Measurements from ENCODE around the gene HECW1. TPM values are rescaled to one million over a fixed set of nuclear protein-coding genes. Genes with fewer than 3 reads are reported as not detected.

The HECW1 gene
- total and polyA plus RNA-seq, 10 of the 15 experiments (the other 5 are each of a cell fraction or from before 2014, with no cell fraction given) = under 0.01 to 0.31 (median 0.04) TPM; not detected in 3

DNA sequence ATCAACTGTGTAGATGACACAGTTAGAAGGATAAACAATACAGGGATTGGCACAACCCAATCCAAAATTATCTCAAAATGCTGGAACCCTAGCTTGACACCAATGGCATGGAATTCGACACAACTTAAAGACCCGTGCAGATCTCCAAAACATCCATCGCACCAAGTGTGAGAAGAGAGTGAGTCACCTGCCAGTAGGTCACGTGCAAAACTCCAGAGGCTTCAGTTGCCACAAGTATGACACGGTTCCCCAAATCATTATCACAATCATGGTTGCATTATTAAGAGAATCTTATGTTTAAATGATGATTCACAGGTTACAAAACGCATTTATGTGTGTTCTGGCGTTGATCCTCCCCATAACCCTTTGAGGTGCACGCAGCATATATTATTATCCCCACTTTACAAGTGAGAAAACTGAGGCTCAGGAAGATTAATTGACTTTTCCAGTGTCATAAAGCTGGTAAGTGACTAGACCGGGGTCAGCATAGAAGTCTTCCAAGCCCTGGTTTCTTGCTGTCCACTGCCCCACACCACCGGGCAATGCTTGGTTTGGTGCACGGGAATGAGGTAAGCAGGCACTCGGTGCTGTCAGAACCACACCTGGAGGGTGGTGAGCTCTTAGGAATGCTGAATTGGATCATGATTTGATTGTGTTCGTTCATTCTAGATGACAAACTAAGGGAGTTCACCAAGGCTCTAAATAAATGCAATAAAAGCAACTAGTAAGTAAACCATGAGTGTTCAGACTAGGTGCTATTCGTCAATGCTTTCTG, 446.9 kb downstream of the HECW1 start:
- intact Hi-C loops (cut with micrococcal nuclease; ENCODE audit: unreplicated experiment) (no loop called here), in situ Hi-C loops (cut with MboI) (no loop called here)
- Histone ChIP-seq H3K9ac (ENCODE audit: control insufficient read depth, insufficient read depth, low read length) (no peak overlapping the region), H3K4me2 (ENCODE audit: control insufficient read depth, insufficient read depth) (no peak overlapping the region), H3K27me3 (replicated peaks in 1 of 2; ENCODE audit: control insufficient read depth in 2 of 2, insufficient read depth in 2 of 2, low read length in 1 of 2) (no peaks in the 10 kb centered on the region; a peak in 1 of 4 replicates), H2AFZ (ENCODE audit: control insufficient read depth, low read depth, low read length) (no peak overlapping the region), H3K36me3 (ENCODE audit: control insufficient read depth in 2 of 2, insufficient read depth in 2 of 2, low read length in 1 of 2) (no peaks in the 10 kb centered on the region), H3K4me1 (ENCODE audit: control insufficient read depth, insufficient read depth, low read length) (no peaks in the 10 kb centered on the region), H3K4me3 (no peak overlapping the region), H3K79me2 (ENCODE audit: control insufficient read depth, insufficient read depth, low read length) (no peaks in the 10 kb centered on the region), H4K20me1 (ENCODE audit: control insufficient read depth, insufficient read depth) (no peaks in the 10 kb centered on the region; the same call in 1 of the 2 replicates), H3K27ac (ENCODE audit: control insufficient read depth, insufficient read depth) (no peak overlapping the region), H3K9me3 (replicated peaks; ENCODE audit: control insufficient read depth, insufficient read depth, low read length) (no peaks in the 10 kb centered on the region)
- ChIA-PET RAD21 (ENCODE audit: unreplicated experiment) (no interaction called here), SMC1A (ENCODE audit: uncharacterized antibody, unreplicated experiment) (interaction anchor here (0.9 to 1.6 kb wide), 3 partner anchors 23 to 151 kb away, joined by 3 read pairs; partner anchors contain the start of gene STK17A), POLR2A (no interaction called here), CTCF (no interaction called here)
- no peak for DNase-seq (ENCODE audit: low read depth, low spot score)
- no peak for TF ChIP-seq RUNX3 (IDR thresholded peaks at IDR 0.05; ENCODE audit: low read length)
- no peak for TF ChIP-seq ZBED1 (IDR thresholded peaks at IDR 0.05; ENCODE audit: borderline replicate concordance)
- TF ChIP-seq, protein P1, sequence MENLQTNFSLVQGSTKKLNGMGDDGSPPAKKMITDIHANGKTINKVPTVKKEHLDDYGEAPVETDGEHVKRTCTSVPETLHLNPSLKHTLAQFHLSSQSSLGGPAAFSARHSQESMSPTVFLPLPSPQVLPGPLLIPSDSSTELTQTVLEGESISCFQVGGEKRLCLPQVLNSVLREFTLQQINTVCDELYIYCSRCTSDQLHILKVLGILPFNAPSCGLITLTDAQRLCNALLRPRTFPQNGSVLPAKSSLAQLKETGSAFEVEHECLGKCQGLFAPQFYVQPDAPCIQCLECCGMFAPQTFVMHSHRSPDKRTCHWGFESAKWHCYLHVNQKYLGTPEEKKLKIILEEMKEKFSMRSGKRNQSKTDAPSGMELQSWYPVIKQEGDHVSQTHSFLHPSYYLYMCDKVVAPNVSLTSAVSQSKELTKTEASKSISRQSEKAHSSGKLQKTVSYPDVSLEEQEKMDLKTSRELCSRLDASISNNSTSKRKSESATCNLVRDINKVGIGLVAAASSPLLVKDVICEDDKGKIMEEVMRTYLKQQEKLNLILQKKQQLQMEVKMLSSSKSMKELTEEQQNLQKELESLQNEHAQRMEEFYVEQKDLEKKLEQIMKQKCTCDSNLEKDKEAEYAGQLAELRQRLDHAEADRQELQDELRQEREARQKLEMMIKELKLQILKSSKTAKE (IDR thresholded peaks at IDR 0.05; ENCODE audit: low read depth, poor library complexity, severe bottlenecking) = no peak
- no peak for TF ChIP-seq PAX8 (IDR thresholded peaks at IDR 0.05)
- TF ChIP-seq TAF1 (IDR thresholded peaks at IDR 0.05; ENCODE audit: borderline replicate concordance, low read depth, low read length) = no peak
- TF ChIP-seq, protein P2, sequence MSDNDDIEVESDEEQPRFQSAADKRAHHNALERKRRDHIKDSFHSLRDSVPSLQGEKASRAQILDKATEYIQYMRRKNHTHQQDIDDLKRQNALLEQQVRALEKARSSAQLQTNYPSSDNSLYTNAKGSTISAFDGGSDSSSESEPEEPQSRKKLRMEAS (IDR thresholded peaks at IDR 0.05; ENCODE audit: low read depth, low read length) = no peak
- TF ChIP-seq IRF5 (IDR thresholded peaks at IDR 0.05; ENCODE audit: borderline replicate concordance) = no peak
- TF ChIP-seq NR2C2 (IDR thresholded peaks at IDR 0.05; ENCODE audit: borderline replicate concordance, control insufficient read depth, insufficient read length, low read depth) = no peak
- no peak for TF ChIP-seq ZNF24 (IDR thresholded peaks at IDR 0.05)
- TF ChIP-seq SIN3A (IDR thresholded peaks at IDR 0.05; ENCODE audit: low read depth, low read length) = no peak
- no peak for TF ChIP-seq WRNIP1 (IDR thresholded peaks at IDR 0.05; ENCODE audit: borderline replicate concordance, low read depth, low read length)
- no peak for FAIRE-seq
- no peak for ATAC-seq
- no TSS peak for BruUV-seq (replicated peaks)
- WGBS (ENCODE audit: insufficient coverage, insufficient replicate concordance, low lambda C conversion rate, missing lambda C conversion rate) = 43% methylated on average over 14 of the region's 14 CpGs

Data from GM12878 (cell line).